GM21717 (cell line): Measurements from ENCODE around the gene CHD3.

Experiments
- ATAC-seq: cut with Tn5 transposase; IDR thresholded peaks from one replicate; pipeline ENCODE4 v1.9.1; 2021; ENCODE audit warnings: mild to moderate bottlenecking, moderate library complexity; ENCODE audit not compliant: unreplicated experiment

The CHD3 gene

DNA sequence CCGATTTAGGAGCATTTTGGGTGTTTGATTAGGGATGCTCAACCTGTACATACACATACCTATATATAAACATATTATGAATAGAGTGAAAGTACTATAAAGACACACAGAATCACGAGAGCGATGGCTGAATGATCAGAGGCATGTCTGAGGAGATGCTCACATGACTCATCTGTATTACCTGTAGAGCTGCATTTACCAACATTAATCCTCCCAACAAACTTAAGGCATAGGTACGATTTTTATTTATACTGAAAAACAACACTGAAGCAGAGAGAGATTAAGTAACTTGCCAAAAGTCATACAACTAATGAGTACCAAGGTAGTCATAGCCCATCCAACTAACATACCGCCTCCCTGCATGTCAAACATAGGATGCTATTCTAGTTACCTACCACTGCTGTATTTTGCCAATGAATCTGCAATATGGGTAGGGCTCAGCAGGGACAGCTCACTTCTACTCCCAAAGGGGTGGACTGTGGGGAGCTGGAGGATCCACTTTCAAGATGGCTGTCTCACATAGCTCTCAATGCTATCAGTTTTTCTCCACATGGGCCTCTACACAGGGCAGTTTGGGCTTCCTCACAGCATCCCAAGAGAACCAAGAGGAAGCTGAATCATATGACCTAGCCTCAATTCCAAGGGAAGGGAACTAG, 23.5 kb upstream of the CHD3 start:
- ATAC-seq: no peak

DNA sequence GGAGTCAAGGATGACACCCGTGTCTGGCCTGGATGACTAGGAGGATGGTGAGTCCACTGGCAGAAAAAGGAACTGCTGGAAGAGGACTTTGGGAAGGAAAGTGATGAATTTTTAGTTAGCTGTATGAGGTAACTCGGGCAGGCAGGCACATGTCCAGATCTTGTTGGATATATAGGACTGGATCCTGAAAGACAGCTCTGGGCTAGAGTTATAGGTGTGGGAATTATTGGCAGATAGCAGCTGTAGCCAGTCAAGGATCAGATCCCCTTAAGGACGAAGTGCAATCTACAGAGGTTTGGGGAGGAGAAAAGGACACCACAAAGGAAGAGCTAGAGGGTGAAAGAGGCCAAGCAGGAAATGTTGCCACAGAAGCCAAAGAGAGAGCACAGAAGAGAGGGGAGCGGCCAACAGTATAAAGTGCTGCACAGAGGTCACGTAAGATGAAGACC, 20.7 kb upstream of the CHD3 start:
- no peak for ATAC-seq

DNA sequence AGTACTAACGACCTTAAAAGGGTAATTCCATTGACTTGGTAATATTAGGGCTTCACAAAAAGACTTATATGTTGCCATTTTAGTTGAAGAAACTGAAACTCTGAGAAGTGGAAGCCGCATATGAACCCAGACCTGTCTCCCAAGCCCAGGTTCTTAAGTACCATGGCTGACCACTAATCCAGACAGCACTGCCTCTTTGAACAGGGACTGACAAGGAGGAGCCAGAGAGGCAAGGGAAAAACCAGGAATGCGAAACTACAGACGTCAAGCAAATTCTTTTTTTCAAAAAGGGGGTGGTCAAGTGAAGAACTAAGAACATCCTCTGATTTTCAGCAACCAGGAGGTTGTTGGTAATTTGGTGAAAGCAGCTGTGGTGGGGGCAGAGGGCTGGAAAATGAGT, 15.5 kb upstream of the CHD3 start:
- no peak for ATAC-seq

GRCh38 chr17:7875804-7876370, 12.7 kb upstream of the CHD3 start:
- no peak for ATAC-seq

GRCh38 chr17:7878234-7878633, 10.4 kb upstream of the CHD3 start:
- ATAC-seq: no peak

DNA sequence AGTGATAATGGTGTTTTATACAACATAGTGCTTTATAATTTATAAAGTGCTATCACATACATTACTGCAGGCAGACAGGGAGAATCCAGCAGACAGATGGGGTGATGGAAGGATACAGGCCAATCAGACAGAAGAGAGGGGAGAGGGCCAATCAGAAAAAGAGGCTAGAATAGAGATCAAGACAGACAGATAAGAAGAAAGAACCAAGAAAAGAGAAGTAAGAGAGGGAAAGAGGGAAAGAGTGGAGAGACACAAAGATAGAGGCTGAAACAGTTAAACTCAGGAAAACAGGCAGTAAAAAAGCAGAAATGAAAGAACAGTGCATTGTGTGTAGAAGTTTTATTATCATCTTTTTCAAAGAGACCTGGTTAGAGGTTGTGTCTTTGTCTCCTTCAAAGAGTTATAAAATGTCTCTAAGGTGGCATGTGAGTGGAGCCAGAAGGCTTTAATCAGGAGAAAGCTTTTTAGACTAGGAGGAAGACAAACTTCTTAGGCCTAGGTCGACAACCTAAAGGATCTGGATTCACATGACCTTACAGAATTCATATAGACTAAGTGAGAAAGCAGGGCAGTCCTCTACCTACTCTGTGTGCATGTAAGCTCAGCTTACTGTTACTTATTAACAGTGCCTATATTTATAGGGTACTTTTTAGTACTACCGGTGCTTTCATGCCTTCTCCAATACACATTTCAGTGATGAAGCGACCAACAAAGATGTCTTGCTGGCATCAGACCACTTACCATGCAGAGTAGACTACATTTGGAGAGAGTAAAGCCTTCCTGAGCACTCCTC, 8.3 kb upstream of the CHD3 start:
- ATAC-seq: no peak

GRCh38 chr17:7881276-7882054, 7.1 kb upstream of the CHD3 start:
- no peak for ATAC-seq

DNA sequence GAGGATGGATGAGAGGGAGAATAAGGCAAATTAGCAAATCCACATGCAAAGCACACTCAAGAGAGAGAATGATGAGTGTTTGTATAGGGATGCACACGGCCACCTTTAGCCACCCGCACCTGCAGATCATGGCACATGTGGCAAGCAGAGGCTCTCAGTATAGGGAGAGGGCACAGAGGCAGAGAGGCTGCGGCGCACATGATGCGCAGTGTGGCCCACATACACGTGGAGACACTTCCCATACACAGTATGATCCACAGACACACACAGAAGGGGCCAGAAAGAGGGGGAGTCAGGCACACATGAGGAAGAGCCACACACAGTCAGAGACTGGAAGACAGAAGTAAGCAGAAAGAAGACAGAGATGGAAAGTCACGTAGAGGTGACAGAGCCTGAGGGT, 6.5 kb upstream of the CHD3 start:
- no peak for ATAC-seq

DNA sequence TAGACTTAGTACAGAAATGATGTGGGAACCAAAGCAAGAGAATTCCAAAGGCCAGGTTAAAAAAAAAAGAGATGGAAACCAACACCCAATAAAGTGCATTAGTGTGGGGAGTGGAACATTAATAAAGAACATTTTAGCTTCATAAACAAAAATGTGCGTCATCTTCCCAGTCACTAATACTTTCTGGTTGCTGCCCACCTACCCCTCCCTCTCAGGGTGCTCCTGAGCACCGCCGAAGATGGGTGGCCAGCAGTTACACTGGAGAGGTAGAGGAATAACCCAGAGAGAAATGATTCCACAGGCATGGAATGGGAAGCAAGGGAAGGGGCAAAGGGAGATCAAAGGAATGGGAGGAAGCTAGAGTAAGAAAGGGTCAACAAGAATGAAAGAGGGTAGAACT, 6.0 kb upstream of the CHD3 start:
- ATAC-seq: no peak

DNA sequence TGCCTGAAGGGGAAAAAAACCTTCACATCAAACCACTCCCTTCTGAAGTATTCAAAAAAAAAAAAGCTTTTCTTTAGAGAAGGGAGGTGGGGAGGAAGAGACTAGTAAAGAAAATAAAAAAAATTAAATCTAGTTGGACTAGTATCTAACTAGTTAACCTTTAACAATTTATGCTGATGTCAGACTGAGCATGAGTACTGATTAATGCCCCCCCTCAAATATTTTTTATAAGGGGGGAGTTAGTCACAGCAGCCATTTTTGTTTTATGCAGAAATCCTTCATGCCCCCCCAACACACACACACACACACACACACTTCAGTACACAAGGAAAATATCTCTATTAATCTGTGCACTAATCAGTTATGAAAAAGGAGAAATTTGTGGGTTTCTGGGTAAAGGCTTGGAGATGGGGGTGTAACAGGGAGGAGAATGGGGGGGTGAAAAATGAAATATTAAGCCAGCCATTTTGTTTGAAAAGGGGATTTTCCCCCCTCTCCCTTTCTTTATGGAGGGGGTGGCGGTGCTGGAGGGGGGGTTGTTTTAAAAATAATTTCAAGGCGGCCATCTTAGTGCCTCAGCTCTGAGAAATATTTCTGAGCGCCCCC, 4.7 kb upstream of the CHD3 start:
- ATAC-seq: no peak

GRCh38 chr17:7884581-7885366, 3.8 kb upstream of the CHD3 start:
- ATAC-seq: no peak

- no peak for ATAC-seq
Measured at GRCh38 chr17:7885367-7886226, 3.0 kb upstream of the CHD3 start.

GRCh38 chr17:7886227-7887037, 2.2 kb upstream of the CHD3 start:
- no peak for ATAC-seq

- ATAC-seq: no peak
Measured at GRCh38 chr17:7887038-7887481, 1.5 kb upstream of the CHD3 start.

GRCh38 chr17:7887482-7888183, 956 bp upstream of the CHD3 start:
- ATAC-seq: peak; percentile 44

DNA sequence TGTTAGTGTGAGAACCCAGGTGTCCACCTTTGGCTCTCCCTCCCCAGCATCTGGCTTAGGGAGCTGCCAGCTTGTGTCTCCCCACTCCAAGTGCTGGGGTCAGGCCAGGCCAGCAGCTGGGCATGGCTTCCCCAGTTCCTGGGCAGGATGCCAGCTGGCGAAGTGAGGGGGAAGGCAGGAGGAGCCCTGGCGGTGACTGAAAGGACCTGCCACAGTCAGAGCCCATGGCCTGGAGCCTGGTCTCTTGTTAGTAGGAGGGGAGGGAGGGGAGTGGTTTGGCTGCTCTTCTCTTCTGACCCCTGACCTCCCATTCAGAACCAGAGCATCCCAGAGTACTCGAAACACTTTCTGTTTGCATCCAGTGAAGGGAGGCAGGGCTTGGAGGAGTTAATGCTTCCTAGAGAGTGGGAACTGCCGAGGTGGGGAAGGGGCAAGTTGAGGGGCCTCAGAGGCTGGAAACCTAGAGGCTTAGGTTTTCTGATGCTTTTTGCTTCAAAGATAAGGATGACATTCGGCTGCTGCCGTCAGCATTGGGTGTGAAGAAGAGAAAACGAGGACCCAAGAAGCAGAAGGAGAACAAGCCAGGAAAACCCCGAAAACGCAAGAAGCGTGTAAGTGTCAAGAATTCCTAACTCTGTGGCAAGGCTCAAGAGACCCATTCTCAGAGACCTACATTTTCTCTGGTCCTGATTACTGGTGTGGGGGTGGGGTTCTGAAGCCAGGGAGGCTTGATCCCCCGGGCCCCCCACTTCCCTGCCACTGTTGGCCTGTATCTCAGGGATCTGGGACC, 772 bp downstream of the CHD3 start:
- no peak for ATAC-seq
